RWPE2 (cell line): ENCODE data around the gene SRGAP1.
A peak's percentile ranks its signal among the peaks of the same experiment; 100 is the strongest.

Experiments used
- ATAC-seq: fragments of 200-7000 bp; cut with Tn5 transposase; 3 replicates; pipeline ENCODE4 v1.9.1; 2021; ENCODE audit warnings: low read depth
- DNase-seq: peaks from one replicate; pipeline ENCODE4 v3.0.0-alpha.2; 2020; ENCODE audit warnings: low spot score
- H3K27ac ChIP-seq: fragments of 450-650 bp; 2 replicates; pipeline ENCODE4 v1.5.1; 2017; ENCODE audit warnings: mild to moderate bottlenecking; ENCODE audit not compliant: poor library complexity, severe bottlenecking
- H3K27me3 ChIP-seq: fragments of 250-450 bp; sonication (Bioruptor Pico); 2 replicates; pipeline ENCODE4 v1.5.1; 2021; ENCODE audit warnings: mild to moderate bottlenecking, moderate library complexity; ENCODE audit not compliant: insufficient read depth, poor library complexity, severe bottlenecking
- H3K36me3 ChIP-seq: fragments of 250-450 bp; sonication (Bioruptor Pico); 2 replicates; pipeline ENCODE4 v1.5.1; 2020; ENCODE audit warnings: low read depth, mild to moderate bottlenecking, moderate library complexity
- H3K4me1 ChIP-seq: fragments of 250-450 bp; sonication (Bioruptor Pico); 2 replicates; pipeline ENCODE4 v1.5.1; 2021; ENCODE audit warnings: mild to moderate bottlenecking, moderate library complexity; ENCODE audit not compliant: insufficient read depth, poor library complexity, severe bottlenecking
- H3K4me3 ChIP-seq: fragments of 250-450 bp; sonication (Bioruptor Pico); 2 replicates; pipeline ENCODE4 v1.5.1; 2021; ENCODE audit warnings: mild to moderate bottlenecking, moderate library complexity; ENCODE audit not compliant: severe bottlenecking
- H3K9me3 ChIP-seq: fragments of 250-450 bp; sonication (Bioruptor Pico); 2 replicates; pipeline ENCODE4 v1.5.1; 2021; ENCODE audit warnings: mild to moderate bottlenecking, moderate library complexity; ENCODE audit not compliant: severe bottlenecking
- TF ChIP-seq, protein P1 (sequence below): fragments of 450-650 bp; IDR thresholded peaks from one replicate; pipeline ENCODE4 v1.5.1; 2017; ENCODE audit warnings: mild to moderate bottlenecking, moderate library complexity; ENCODE audit not compliant: poor library complexity, severe bottlenecking

SRGAP1 gene

DNA sequence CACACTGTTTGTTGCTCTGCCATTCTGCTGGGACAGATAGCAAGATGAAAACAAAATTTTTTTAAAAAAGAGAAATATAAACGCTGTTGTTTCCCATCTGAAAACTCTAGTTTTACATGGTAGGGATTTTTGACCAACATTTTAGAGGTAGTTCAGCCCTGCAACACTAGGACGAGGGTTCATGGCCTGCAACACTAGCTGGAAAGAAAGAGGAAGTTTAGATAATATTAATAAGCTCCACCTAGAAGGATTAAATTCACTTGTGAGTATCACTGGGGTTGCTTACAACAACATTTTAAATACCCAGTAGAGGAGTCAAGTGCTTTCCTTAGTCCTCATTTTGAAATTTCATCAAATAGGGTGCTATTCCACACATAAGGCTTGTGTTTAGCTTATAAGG is 68.2 kb downstream of the SRGAP1 start:
- ATAC-seq (no peak), DNase-seq (no peak)
- Histone ChIP-seq H3K4me1 (peaks cover 39% of the 10 kb centered on the region), H3K4me3 (no peak overlapping the region), H3K27me3 (no peaks in the 10 kb centered on the region), H3K36me3 (no peaks in the 10 kb centered on the region), H3K9me3 (no peaks in the 10 kb centered on the region), H3K27ac (no peak overlapping the region)
- TF ChIP-seq, protein P1, sequence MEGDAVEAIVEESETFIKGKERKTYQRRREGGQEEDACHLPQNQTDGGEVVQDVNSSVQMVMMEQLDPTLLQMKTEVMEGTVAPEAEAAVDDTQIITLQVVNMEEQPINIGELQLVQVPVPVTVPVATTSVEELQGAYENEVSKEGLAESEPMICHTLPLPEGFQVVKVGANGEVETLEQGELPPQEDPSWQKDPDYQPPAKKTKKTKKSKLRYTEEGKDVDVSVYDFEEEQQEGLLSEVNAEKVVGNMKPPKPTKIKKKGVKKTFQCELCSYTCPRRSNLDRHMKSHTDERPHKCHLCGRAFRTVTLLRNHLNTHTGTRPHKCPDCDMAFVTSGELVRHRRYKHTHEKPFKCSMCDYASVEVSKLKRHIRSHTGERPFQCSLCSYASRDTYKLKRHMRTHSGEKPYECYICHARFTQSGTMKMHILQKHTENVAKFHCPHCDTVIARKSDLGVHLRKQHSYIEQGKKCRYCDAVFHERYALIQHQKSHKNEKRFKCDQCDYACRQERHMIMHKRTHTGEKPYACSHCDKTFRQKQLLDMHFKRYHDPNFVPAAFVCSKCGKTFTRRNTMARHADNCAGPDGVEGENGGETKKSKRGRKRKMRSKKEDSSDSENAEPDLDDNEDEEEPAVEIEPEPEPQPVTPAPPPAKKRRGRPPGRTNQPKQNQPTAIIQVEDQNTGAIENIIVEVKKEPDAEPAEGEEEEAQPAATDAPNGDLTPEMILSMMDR: no peak

DNA sequence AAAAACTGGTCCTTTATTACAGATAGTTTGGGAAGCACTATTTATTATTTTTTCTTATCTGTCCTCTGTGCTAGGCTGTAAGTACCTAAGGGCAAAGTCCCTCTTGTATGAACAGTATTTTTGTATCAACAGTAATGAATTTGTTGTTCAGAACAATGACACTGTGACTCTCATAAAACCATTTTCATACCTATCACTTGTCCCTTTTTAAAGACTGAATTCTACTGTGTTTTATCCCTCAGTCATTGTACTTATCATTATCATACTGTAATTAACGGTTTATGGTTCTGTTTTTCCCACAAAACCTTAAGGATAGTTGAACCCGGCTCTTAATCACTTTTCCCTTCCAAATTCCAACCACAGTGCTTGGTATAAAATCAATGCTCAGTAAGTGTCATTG is 69.4 kb downstream of the SRGAP1 start:
- no peak for DNase-seq
- no peaks in the 10 kb centered on the region for H3K36me3 ChIP-seq
- no peak for ATAC-seq
- H3K9me3 ChIP-seq: no peaks in the 10 kb centered on the region
- H3K4me1 ChIP-seq: peaks cover 49% of the 10 kb centered on the region
- TF ChIP-seq, protein P1: no peak
- peak overlapping the region; percentile 100 for H3K27ac ChIP-seq
- H3K27me3 ChIP-seq: no peaks in the 10 kb centered on the region
- no peak overlapping the region for H3K4me3 ChIP-seq

DNA sequence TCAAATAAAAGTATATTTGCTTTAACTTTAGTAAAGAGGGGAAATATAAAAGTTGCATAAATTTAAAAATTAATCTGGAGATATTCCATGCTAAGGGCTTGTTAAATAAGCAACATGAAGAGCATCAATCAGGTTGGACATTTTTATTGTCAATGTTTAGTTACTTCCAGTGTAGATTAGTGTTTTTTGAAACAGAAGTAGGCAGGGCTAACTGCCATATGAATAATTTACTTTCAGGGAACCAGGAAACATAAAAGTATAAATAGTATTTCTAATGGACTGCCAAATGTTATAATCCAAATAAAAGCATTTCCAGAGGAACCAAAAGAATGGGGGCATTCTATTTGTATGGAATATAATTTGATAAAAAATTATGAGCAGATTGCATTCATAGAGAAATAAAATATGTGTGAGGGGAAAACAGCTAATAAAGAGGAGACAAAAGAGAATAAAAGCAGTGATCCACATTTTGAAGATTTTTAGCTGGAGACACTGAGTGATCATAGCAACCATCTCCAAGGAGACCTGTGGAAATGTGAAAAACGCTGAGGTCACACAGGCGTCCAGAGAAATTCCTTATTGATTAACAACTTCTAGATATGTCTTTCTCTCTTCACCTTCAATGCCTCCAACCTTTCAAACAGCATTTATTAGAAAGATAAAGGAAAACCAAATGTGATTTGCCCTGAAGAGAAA is 70.8 kb downstream of the SRGAP1 start:
- Histone ChIP-seq H3K4me3 (no peak overlapping the region), H3K36me3 (no peaks in the 10 kb centered on the region), H3K27ac (peak overlapping the region; percentile 100), H3K9me3 (no peaks in the 10 kb centered on the region), H3K4me1 (peaks cover 62% of the 10 kb centered on the region), H3K27me3 (no peaks in the 10 kb centered on the region)
- no peak for DNase-seq
- no peak for ATAC-seq
- TF ChIP-seq, protein P1: no peak

DNA sequence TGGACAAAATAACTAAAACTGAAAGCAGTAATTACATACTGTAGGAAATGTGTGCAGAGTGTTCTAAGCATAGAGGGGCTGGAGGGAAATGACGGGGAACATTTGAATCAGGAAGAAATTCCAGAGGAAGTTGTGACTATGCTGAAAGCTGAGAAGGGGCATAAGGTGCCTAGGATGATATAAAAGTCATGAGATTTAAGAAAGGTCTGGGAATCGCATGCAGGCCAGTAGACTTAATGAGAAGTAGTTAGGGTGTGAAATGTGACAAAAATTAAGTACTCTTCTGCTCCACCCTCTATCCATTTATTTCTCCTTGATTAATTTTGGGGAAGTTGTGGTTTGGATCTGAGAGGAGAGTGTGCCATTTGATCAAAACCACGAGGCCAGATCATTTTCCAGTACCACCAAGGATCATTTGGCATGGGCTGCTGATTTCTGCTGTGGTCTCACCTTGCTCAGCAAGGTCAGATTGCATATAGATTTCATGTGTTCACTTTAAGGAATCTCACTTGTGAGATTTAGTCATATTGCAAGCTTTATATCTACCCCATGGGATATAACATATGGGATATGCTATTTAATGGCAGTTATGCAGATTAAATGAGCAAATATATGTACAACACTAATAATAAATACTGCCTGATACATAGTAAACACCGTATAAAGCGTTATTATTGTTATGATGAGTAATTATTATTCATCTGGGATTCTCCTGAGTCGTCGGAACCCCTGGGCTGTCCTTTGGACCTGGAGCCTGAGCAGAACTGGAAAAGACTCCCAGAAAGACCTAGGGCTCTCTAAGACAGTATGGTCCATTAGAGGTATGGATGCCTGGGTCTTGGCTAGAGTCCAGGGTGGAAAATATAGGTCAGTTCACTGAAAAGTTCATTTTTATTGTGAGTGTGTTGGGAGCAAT is 72.3 kb downstream of the SRGAP1 start:
- TF ChIP-seq, protein P1: no peak
- H3K4me1 ChIP-seq: peaks cover 64% of the 10 kb centered on the region
- no peaks in the 10 kb centered on the region for H3K36me3 ChIP-seq
- H3K9me3 ChIP-seq: no peaks in the 10 kb centered on the region
- peak overlapping the region; percentile 100 for H3K27ac ChIP-seq
- H3K4me3 ChIP-seq: no peak overlapping the region
- DNase-seq: no peak
- ATAC-seq: no peak
- H3K27me3 ChIP-seq: no peaks in the 10 kb centered on the region

DNA sequence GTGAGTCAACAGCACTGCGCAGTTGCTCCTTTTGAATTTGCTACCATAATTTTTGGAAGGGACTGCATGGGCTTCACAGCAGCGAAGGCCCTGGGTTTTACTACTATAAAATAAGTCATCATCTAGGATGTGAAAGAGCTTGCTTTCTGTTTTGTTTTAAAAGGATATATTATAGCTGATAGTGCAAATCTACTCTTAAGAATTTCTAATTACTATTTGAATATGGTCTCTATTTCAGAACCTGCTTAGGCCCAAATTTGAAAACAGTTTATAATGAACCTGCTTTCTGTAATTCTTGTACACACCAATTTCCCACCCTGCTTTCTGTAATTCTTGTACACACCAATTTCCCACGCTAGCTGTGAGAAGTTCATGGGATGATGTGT is 73.0 kb downstream of the SRGAP1 start:
- no peak overlapping the region for H3K4me3 ChIP-seq
- TF ChIP-seq, protein P1: no peak
- peak overlapping the region; percentile 100 for H3K27ac ChIP-seq
- peaks cover 70% of the 10 kb centered on the region for H3K4me1 ChIP-seq
- no peaks in the 10 kb centered on the region for H3K27me3 ChIP-seq
- no peaks in the 10 kb centered on the region for H3K9me3 ChIP-seq
- DNase-seq (no peak), ATAC-seq (no peak)
- no peaks in the 10 kb centered on the region for H3K36me3 ChIP-seq
